NCI-H345 treated with DMSO at 0.1 percent for 48 hours (cell line): ENCODE measurements around the gene CATSPER1.
"Not testable (repeated sequence)": the region's sequence is repeated elsewhere in the genome, so short reads cannot be mapped to it uniquely, and the experiment has no call there.

Experiments
- DNase-seq: peaks from one replicate; lab custom pipeline; 2025; ENCODE audit not compliant: unreplicated experiment; lab: John Stamatoyannopoulos, UW

The CATSPER1 gene

DNA sequence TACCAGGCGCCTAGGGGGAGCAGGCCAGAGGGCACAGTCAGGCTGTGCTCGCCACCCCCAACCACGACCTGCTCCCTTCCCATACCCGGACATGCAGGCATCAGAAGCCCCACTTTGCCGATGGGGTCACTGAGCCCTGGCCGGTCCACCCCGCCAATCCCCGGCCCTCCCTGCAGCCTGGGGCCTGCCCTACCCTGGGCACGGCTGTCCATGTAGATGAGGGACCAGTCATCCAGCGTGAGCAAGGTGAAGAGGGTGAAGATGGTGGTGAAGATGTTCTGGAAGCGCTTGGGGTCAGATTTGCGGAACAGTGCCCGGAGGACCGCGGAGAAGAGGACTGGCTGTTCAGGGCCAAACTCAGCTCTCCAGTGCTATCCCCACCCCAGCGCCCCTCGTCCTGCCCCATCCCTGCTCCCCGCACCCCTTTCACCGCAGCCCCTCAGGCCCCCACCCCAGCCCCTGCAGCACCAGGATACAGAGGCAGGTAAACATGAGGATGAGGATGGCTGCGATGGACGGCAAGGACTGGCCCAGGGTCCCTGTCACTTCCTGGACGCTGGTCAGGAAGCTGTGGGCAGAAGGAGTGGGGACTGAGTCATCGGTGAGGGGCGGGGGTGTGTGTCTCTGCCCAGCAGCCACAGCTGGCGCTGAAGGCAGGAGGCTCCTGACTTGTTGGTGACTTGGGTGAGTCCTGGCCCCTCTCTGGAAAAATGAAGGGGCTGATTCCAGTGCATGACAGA, 5.5 kb downstream of the CATSPER1 start:
- no peak for DNase-seq

DNA sequence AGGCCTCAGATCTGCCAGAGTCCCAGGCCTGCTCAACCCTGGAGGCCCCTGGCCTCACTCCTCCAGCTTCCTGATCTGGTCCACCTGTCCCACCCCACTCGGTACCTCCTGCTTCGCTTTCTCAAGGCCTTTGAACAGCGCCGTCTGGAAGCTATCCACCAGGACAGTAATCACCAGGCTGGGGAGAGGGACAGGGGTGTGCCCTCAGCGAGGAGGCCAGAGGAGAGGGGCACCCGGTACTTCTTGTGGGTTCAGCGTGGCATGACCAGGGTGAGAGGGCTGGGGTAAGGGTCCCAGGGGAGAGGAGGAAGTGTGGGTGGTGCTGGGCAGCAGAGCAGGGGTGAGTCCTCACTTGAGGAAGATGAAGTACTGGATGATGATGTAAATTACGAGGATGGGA, 6.1 kb downstream of the CATSPER1 start:
- no peak for DNase-seq

DNA sequence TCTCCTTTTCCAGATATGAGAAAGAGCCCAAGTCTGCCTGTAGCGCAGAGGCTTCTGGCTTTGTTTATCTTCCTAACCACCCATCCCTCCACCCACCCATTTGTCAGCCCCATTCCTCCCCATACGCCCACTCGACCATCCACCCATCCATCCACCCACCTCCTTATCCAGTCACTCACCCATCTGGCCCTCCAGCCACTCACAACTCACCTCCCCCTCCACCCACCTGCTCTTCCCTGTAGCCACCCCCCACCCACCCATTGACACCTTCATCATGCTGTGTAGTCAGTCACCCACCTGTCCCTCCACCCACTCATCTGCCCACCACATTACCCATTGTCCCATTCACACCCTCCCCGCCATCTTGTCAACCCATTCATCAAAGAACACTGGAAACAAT, 9.0 kb downstream of the CATSPER1 start:
- peak; percentile 33 for DNase-seq

DNA sequence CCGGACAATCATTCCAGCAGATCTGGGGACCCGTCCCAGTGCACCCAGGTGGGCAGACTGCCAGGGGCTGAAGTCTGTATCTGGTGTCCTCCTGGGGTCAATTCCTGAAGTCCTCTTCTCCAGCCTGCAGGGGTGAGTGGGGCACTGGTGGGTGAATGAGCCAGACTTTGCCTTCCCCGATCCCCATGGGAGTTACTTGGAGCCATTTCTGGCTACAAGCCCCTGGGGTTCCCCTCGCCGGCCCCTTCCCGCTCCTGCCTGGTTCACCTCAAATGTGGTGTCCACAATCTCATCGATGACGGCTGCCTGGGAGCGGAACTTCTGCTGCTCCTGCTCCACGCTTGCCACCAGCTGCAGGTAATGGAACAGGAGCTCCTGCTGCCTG, 9.5 kb downstream of the CATSPER1 start:
- DNase-seq = no peak

DNA sequence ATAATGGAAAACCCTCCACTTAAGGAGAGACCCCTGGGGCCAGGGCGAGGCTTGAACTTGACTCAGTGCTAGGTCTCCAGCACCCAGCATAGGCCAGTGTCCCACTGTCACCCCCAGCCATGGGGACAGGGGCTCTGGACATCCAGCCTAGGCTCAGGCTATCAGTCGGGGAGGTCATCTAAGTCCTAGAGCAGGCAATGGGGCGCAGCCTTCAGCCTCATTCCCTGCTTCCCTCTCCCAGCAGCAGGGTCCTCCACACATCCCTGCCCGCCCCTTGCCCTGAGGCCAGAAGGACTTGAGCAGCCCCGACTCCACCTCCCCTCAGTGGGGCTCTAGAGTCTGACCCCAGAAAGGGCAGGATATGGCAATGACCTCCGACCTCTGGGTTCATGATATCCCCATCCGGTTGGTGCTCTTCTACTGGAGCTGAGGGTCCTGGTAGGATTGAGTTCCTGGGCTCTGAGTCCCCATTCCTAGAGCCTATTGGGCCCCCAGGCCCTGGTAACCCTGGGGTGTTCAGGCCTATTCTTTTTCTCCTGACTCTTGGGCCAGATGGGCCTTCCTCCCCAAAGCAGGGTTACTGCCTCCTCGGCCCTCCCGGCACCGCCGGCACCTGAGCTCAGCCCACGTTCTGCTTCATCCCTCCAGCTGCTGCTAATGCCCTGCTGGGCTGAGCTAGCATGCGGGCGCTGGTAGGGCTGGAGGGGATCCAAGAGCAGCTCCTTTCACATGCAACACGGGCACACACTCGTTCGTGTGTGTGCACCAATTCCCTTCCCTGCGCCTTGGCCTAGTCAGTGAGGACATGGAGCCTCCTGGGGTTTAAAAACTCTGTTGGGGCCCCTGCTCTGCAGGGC, 10.1 kb downstream of the CATSPER1 start:
- DNase-seq = peak; percentile 23

DNA sequence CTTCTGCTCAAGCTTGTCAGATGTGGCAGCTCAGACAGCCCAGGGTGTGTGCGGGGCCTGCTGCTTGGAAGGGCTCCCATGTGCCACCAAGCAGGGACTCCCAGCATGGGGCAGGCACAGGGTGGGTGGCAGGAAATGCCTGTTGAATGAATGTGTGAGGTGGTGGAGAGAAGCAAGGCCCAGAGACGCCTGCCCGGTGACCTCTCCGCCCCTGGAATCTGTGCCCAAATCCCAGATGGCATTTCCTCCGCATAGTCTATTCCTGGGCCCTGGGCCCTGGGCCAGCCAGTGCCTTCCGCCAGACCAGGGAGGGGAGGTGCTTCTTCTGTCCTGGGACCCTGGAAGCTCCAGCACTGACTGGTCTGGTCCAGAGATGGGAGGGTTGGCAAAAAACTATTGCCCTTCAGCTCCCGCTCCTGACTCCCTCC, 10.8 kb downstream of the CATSPER1 start:
- no peak for DNase-seq

DNA sequence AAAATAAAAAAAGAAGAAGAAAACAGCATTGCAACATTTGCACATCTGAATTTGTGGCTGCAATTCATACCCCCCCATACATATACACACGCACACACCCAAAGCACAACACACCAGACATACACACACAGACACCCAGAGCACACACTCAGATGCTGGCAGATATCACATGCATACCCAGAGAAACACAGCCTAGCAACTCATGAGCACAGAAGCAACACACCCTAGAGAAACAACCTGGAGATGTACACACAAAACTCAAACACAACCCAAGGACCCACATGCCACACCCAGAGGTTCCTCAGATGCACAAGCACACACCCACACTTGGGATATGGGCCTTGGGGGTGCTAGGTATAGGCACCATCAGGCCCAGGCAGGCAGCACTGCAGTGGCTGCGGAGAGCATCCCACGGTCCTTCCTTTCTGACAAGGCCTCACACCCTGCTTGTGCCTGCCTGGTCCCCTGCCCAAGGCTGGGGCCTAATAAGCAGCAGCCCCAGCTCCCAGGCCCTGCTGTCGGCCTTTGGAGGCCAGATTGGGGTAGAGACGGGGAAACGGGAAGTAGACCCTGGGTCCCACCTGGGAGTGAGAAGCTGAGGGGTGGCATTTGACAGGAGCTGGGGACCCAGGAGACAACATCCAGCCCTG, 11.3 kb downstream of the CATSPER1 start:
- no peak for DNase-seq

DNA sequence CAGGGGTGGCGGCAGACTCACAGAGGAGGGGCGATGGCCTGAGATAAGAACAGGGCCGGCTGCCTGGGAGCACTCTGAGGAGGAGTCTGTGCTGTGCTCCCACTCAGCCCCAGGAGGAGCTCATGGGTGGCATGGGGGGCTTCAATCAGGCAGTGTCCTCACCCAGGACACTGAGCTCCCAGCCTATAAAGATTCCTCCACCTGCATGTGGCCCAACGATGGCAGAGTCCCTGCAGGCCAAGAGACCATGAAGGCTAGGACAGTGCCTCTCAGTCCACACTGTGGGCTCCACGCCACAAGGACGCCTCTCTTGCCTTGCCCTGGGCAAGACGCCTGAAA, 12.5 kb downstream of the CATSPER1 start:
- no peak for DNase-seq

DNA sequence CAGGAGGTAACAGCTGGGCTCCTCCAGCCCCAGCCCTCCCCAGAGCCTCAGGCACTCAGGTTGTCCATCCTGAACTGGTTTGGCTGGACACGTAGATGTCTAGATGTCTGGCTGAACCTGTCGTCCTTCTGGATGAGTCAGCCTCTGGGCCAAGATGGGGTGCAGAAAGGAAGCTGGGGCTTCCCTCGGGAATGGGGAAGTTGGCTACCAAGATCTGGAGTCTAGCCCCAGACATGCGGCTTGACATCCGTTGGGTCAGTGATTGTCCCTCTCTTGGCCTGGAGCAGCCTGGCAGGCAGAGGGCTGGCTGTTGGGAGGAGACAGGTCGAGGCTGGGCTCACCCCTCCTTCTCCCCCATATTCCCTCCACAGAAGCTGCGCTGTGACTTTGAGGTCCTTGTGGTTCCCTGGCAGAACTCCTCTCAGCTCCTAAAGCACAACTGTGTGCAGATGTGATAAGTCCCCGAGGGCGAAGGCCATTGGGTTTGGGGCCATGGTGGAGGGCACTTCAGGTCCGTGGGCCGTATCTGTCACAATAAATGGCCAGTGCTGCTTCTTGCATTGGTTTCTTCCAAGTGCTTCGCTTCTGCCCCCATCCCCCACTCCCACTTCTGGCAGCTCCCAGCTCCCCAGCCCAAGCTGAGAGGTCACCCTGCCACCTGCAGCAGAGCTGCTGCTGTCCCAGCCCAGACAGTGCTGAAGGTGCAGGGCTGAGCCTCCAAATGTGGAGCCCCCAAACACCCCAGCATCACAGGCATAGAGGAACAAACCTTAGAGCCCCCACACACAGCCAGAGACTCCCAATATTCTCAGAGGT, 13.1 kb downstream of the CATSPER1 start:
- DNase-seq = no peak

DNA sequence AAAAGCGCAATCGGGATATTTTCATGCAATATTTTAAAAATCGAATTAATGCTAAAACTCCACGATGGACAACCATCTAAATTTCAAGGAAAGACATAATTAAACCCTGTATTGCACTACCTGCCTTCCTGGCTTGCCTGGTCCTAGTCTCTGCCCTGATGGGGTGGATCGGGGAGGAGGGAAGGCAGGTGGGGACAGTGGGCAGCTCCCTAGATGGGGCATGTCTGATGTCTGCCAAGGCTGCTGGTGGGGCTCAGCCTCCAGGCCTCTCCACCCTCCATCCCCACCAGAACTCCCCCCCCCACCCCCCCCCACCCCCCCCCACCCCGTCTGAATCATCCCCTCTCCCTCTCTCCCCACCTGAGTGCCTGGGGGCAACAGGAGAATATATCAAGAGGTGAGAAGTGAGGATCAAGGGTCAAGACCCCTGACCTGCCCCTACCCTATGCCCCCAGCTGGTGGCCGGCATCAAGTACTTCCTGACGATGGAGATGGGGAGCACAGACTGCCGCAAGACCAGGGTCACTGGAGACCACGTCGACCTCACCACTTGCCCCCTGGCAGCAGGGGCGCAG, 13.8 kb downstream of the CATSPER1 start:
- DNase-seq = no peak

DNA sequence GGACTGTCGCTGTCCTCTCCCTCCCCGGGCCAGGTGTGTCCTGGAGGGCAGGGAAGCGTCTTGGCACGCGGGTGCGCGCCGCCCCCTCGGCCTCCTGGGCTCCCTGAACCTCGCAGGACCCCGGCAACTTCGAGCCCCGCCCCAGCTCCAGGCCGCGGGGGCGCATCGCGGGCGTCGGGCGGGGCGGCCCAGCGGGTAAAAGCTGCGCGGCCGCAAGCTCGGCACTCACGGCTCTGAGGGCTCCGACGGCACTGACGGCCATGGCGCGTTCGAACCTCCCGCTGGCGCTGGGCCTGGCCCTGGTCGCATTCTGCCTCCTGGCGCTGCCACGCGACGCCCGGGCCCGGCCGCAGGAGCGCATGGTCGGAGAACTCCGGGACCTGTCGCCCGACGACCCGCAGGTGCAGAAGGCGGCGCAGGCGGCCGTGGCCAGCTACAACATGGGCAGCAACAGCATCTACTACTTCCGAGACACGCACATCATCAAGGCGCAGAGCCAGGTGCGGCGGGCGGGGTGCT, 14.4 kb downstream of the CATSPER1 start, which contains the start of gene CST6:
CST6 (plus strand) TSS at position 224 of the 519 bp plus-strand sequence; CDS start at position 261, 37 bp downstream.
- DNase-seq = no peak

DNA sequence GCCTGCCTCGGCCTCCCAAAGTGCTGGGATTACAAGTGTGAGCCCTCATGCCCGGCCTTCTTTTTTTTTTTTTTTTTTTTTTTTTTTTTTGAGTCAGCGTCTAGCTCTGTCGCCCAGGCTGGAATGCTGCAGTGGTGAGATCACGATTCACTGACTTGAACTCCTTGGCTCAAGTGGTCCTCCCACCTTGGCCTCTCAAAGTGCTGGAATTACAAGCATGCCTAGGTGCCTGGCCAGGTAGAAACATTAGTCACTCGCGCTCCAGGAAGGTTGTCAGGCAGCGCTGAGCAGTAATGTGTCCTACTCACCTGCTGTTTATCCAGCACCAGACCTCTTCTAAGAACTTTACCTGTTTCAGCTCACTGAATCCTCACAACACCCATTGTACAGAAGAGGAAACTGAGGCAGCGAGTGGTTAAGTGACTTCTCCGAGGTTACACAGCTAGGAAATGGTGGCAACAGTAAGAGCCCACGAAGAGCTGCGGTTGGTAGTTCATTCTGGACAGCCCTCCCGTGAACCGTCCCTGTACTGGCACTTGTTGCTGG, 15.0 kb downstream of the CATSPER1 start:
- DNase-seq = no peak

DNA sequence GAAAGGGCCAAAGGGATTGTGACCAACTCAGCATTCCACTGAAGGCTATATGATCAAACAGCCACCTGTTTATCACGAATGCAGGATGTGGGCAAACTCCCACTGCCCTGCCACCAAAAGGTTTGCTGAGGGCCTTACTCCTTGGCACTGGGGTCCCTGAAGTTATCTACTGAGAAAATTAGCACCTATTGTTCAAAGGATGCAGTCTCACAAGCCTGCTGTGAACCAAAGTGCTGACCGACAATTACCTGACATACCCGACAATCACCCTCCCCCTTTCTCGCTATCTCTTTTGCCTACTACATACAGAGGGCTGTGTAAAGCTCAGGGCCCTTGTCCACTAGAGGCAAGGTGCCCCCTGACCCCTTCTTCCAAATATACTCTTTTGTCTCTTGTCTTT, 16.2 kb downstream of the CATSPER1 start:
- not testable (repeated sequence) for DNase-seq

DNA sequence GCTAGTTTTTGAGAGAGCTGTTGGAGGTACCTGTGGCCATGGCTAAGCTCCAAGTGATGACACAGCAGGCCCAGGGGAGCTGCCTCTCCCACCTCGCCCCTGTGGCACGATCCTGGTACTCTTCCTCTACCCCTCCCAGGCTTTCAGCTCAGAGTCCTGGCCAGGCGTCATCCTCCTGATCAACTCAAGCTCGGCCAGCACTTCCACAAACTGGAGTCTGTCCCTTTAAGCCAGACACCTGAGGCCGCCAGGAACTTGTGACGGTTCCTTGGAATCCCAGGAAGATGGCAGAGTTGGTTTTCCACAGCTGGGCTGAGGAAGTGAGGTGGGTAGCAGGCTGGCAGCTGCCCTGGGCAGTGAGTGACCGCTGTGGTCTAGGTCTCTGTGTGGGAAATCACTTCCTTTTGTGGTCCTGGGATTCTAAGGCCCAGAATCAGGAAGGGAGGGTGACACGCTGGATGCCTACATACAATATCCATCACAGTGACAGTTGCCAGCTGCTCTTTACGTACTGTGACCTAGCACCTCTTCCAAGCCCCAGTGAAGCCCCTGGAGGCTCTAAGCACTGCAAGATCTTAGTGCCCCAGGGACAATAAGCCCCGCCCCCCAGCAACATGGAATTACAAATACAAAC, 17.7 kb downstream of the CATSPER1 start:
- no peak for DNase-seq

DNA sequence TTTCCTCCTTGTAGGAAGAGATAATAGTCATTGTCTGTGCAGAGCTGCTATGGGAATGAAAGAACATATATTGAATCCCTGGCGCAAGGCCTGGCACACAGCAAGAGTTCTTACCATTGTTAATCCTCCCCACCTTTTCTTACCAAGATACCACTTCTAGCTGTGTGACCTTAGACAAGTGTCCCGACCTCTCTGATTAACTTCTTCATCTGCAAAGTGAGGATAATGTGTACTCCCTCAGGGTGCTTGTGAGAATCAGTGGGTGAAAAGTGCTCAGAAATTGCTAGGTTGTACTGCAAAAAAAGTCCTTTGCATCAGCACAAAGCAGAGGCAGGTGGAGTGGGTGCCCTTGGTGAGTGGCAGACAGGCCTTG, 18.2 kb downstream of the CATSPER1 start:
- no peak for DNase-seq

DNA sequence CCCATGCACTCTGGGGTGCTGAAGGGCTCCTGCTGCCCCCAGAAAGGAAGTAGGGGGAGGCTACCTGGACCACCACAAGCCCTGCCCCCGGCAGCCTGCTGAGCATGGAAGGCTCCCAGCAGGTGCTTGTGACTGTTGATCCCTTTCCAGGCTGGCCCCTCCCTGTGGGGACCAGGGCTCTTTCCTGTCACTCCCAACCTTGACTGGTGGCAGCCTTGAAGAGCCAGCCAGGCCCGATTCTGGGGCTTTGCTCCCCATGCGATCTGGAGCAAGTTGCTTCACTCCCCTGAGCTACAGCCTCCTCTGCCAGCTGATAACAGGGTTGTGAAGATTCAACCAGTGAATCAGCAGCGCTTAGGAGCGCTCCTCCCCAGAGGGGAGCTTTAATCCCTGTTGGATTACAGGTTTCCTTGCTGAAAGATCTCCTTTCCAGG, 19.1 kb downstream of the CATSPER1 start:
- no peak for DNase-seq

DNA sequence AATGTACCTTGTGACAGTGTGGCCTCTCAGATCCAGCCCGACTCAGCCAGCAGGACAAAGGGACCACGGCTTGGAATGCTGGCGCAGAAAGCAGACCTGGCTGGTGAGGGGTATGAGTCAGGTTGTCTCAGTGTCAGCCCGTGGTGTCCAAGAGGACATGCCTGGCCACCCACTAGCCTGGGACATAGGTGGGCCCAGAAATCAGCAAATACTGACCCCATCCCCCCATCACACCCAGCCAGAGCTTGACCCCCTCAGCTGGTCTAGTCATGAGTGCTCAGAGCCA, 19.4 kb downstream of the CATSPER1 start:
- DNase-seq = no peak

DNA sequence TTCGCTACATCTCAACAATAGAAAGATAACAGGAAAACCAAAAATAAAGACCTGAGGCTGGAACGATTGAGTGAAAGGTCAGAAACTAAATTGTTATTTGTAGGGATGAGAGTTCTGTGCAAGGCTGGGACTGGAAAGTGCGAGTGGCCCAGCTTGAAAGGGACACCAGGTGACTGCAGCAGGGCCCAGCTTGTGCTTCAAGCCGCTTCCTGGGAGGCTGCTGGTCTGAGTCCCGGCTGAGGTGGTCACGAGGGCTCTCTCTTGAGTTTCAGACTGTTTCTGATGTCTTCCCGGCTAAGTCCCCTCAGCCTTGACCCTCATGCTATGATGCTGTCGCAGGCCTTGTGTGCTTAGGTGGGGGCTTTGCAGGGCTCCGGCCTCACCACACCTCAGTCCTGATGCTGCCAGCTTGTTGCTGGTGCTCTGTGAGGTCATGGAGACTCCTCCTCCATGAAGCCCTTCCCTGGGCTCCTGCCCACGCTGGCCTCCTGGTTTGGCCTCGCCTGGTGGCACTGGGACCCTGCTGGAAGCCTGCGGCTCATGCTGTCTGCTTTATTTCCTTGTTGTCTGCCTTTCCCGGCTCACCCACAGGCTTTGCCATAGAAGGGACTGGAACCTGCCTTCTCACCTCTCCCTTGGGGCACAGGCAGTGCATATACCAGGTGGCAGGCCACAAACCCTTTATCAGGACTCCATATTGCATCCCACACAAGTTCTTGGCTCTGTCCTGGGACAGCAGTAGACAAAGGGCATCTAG, 20.0 kb downstream of the CATSPER1 start:
- no peak for DNase-seq

DNA sequence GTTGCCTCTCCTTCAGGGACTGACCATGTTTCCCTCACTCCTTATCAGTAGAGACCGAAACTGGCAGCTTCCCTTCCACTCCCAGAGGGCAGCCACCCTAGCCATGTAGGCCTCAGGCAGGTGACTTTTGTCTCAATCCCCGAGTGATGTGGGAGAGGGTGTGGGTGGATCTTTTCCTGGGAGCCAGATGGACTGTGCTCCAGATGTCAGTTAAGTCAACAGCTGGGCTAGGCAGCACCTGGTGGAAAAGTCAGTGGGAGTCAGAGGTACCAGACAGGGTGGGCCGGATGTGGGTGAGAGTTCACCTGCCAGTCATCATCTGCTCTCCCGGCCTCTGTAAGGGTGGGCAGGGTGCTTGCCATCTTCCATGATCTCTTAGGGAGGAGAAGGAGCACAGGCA, 22.1 kb downstream of the CATSPER1 start:
- no peak for DNase-seq
